ENCODE data around the gene AKAP13. TPM values are rescaled to one million over a fixed set of nuclear protein-coding genes. Genes with fewer than 3 reads are reported as not detected.

Gene AKAP13
- total RNA-seq, 4 donors from 2014 or later: 189 to 405 (median 244) TPM

- Histone ChIP-seq H3K4me3 (replicated peaks in 1 of 3) (no peak overlapping the region), H3K4me1 (peaks cover 0 to 3% of the 10 kb centered on the region in 2 donors), H3K27ac (no peak overlapping the region), H3K9me3 (no peaks in the 10 kb centered on the region), H3K36me3 (no peaks in the 10 kb centered on the region), H3K27me3 (no peaks in the 10 kb centered on the region)
- no peak for TF ChIP-seq POLR2A (IDR thresholded peaks at IDR 0.05)
- no peak for TF ChIP-seq CTCF (IDR thresholded peaks at IDR 0.05)
- intact Hi-C loops (cut with DNase I): no loop called here
- 77 to 86% methylated on average over 4 of the region's 4 CpGs for WGBS, 2 donors
- DNase-seq: no peak
These were observed 5.6 kb upstream of the AKAP13 start for GRCh38 chr15:85374831-85375230.

- no peak for DNase-seq
- WGBS, 2 donors: 90 to 95% methylated on average over 2 of the region's 2 CpGs
- Histone ChIP-seq H3K4me1 (peaks cover 0 to 3% of the 10 kb centered on the region in 2 donors), H3K27ac (no peak overlapping the region), H3K36me3 (no peaks in the 10 kb centered on the region), H3K27me3 (no peaks in the 10 kb centered on the region), H3K9me3 (no peaks in the 10 kb centered on the region), H3K4me3 (replicated peaks in 1 of 3) (no peak overlapping the region)
- intact Hi-C loops (cut with DNase I): no loop called here
- TF ChIP-seq CTCF (IDR thresholded peaks at IDR 0.05): no peak
- TF ChIP-seq POLR2A (IDR thresholded peaks at IDR 0.05): no peak
These were observed 3.1 kb upstream of the AKAP13 start for GRCh38 chr15:85377269-85377668.

- H3K4me1 ChIP-seq: peaks cover 4 to 5% of the 10 kb centered on the region in 2 donors
- H3K27me3 ChIP-seq: no peaks in the 10 kb centered on the region
- no peaks in the 10 kb centered on the region for H3K36me3 ChIP-seq
- no peak for DNase-seq
- intact Hi-C loops (cut with DNase I): no loop called here
- no peak overlapping the region for H3K27ac ChIP-seq
- TF ChIP-seq POLR2A (IDR thresholded peaks at IDR 0.05): no peak
- no peak for TF ChIP-seq CTCF (IDR thresholded peaks at IDR 0.05)
- 91 to 94% methylated on average over 6 of the region's 6 CpGs for WGBS, 2 donors
- no peak overlapping the region for H3K4me3 ChIP-seq (replicated peaks in 1 of 3)
- no peaks in the 10 kb centered on the region for H3K9me3 ChIP-seq
These were observed 2.4 kb upstream of the AKAP13 start for GRCh38 chr15:85377986-85378385.

GRCh38 chr15:85379403-85380131 is 836 bp upstream of the AKAP13 start:
- TF ChIP-seq POLR2A (IDR thresholded peaks at IDR 0.05) (no peak), CTCF (IDR thresholded peaks at IDR 0.05) (no peak)
- intact Hi-C loops (cut with DNase I): no loop called here
- Histone ChIP-seq H3K4me3 (replicated peaks in 1 of 3) (peak overlapping the region in 2 of 3 donors; percentile 29 to 42), H3K27me3 (no peaks in the 10 kb centered on the region), H3K9me3 (no peaks in the 10 kb centered on the region), H3K4me1 (peaks cover 19 to 20% of the 10 kb centered on the region in 2 donors), H3K36me3 (no peaks in the 10 kb centered on the region), H3K27ac (peak overlapping the region; percentile 50 to 99 (median 68))
- DNase-seq: peak; percentile 43 to 46
- 4 to 10% methylated on average over 19 of the region's 19 CpGs for WGBS, 2 donors

- intact Hi-C loops (cut with DNase I): no loop called here
- WGBS, 2 donors: 0 to 1% methylated on average over 19 to 32 of the region's 89 CpGs
These were observed 624 bp downstream of the AKAP13 start for GRCh38 chr15:85380812-85381642.

More at GRCh38 chr15:85380812-85381642, 624 bp downstream of the AKAP13 start:
- Histone ChIP-seq H3K27me3 (no peaks in the 10 kb centered on the region), H3K4me3 (replicated peaks in 1 of 3) (peak overlapping the region; percentile 81 to 90 (median 83)), H3K27ac (peak overlapping the region; percentile 93 to 99 (median 97)), H3K4me1 (peaks cover 24 to 29% of the 10 kb centered on the region in 2 donors), H3K36me3 (no peaks in the 10 kb centered on the region), H3K9me3 (no peaks in the 10 kb centered on the region)
- peak; percentile 52 to 66 for DNase-seq
- TF ChIP-seq POLR2A (IDR thresholded peaks at IDR 0.05): peak in 1 of 2 donors; percentile 32
- no peak for TF ChIP-seq CTCF (IDR thresholded peaks at IDR 0.05)
